OCI-LY1 (cell line): ENCODE results near the gene CORO1C.

ENCODE experiments used
- CTCF ChIP-seq: fragments of 200-600 bp; sonication (generic), shearing (Covaris generic); IDR thresholded peaks from 2 replicates; pipeline ENCODE4 v1.5.1; 2017; ENCODE audit warnings: mild to moderate bottlenecking, antibody characterized with exemption, low read length, moderate library complexity, mixed read lengths
- EZH2 ChIP-seq: fragments of 200-600 bp; sonication (generic), shearing (Covaris generic); IDR thresholded peaks from 2 replicates; pipeline ENCODE4 v1.8.0; 2017; ENCODE audit warnings: borderline replicate concordance, mixed run types, mild to moderate bottlenecking, antibody characterized with exemption, low read length, moderate library complexity, mixed read lengths

- TF ChIP-seq CTCF = no peak
- TF ChIP-seq EZH2 = no peak
These were observed 102.2 kb downstream of the CORO1C start for GRCh38 chr12:108629151-108629550.
